ENCODE data around the gene PGC. TPM values are rescaled to one million over a fixed set of nuclear protein-coding genes. Genes with fewer than 3 reads are reported as not detected.

The PGC gene
- total and polyA plus RNA-seq, 9 of the 15 experiments (the other 6 are each of a cell fraction or from before 2014, with no cell fraction given): 0.17 to 0.40 TPM; not detected in 7

DNA sequence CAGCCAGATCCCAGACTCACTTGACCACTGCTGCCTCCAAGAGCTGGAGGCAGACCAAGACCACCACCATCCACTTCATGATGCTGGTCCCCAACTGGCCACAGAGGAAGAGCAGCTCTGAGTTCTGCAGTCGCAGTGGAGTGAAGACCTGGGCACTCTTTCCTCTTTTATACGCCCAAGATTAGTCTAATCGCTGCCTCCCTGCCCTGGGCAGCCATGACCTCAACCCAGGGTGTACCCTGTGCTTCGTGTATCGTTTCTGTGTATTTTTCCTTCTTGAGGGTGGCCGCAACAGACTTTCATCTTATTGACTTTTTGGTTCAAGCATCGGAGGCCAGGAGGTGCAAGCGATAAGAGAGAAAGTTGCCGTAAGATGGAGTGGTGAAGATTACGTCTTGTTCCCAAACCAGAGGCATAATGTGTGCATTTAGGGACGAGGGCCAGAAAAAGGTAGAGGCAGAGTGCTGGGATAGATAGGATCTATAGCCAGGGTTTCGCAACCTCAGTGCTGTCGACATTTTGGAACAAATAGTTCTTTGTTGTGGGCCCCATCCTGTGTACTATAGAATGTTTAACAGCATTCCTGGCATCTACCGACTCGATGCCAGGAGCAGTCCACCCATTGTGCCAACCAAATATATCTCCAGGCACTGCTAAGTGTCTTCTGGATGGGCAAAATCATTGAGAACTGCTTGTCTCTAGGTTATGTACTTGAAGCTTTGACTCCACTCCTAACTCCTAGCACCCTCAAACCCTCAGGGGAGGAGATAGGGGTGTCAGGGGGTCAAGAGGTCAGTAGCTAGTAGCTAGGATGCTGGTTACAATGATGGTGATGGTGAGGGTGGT is at the start of gene PGC (continued):
- TF ChIP-seq CBFA2T2 (conservative IDR thresholded peaks at IDR 0.05): peak; percentile 54
- TF ChIP-seq, protein P1, sequence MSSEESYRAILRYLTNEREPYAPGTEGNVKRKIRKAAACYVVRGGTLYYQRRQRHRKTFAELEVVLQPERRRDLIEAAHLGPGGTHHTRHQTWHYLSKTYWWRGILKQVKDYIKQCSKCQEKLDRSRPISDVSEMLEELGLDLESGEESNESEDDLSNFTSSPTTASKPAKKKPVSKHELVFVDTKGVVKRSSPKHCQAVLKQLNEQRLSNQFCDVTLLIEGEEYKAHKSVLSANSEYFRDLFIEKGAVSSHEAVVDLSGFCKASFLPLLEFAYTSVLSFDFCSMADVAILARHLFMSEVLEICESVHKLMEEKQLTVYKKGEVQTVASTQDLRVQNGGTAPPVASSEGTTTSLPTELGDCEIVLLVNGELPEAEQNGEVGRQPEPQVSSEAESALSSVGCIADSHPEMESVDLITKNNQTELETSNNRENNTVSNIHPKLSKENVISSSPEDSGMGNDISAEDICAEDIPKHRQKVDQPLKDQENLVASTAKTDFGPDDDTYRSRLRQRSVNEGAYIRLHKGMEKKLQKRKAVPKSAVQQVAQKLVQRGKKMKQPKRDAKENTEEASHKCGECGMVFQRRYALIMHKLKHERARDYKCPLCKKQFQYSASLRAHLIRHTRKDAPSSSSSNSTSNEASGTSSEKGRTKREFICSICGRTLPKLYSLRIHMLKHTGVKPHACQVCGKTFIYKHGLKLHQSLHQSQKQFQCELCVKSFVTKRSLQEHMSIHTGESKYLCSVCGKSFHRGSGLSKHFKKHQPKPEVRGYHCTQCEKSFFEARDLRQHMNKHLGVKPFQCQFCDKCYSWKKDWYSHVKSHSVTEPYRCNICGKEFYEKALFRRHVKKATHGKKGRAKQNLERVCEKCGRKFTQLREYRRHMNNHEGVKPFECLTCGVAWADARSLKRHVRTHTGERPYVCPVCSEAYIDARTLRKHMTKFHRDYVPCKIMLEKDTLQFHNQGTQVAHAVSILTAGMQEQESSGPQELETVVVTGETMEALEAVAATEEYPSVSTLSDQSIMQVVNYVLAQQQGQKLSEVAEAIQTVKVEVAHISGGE (CRISPR knock-in tag; IDR thresholded peaks at IDR 0.05): no peak
- TF ChIP-seq SIN3B (IDR thresholded peaks at IDR 0.05; ENCODE audit: low read depth): no peak
- no peak for TF ChIP-seq FIP1L1 (IDR thresholded peaks at IDR 0.05; ENCODE audit: low read depth, low read length, poor library complexity, severe bottlenecking)
- 0 out of 2 replicates have a peak, but pooled peaks have one; percentile 42 for TF ChIP-seq LCOR (CRISPR knock-in tag; IDR thresholded peaks at IDR 0.05)
- peak; percentile 82 for TF ChIP-seq GATA2 (CRISPR knock-in tag; IDR thresholded peaks at IDR 0.05)
- no peak for TF ChIP-seq RBM39 (optimal IDR thresholded peaks at IDR 0.05; ENCODE audit: low read depth, low read length)
- TF ChIP-seq BDP1 (IDR thresholded peaks at IDR 0.05; ENCODE audit: insufficient read depth, insufficient read length): no peak
- TF ChIP-seq ZKSCAN8 (CRISPR knock-in tag; IDR thresholded peaks at IDR 0.05): no peak
- TF ChIP-seq CBX5 (IDR thresholded peaks at IDR 0.05; ENCODE audit: borderline replicate concordance, low read depth): no peak
- TF ChIP-seq MYC (IDR thresholded peaks at IDR 0.05; ENCODE audit: low read depth, low read length): peak; percentile 13; the same call in 1 of the 2 replicates
- no peak for TF ChIP-seq MYC (CRISPR knock-in tag; IDR thresholded peaks at IDR 0.05; ENCODE audit: borderline replicate concordance, low read depth)
- TF ChIP-seq MIER1 (IDR thresholded peaks at IDR 0.05; ENCODE audit: low read depth): no peak
- TF ChIP-seq TARDBP (IDR thresholded peaks at IDR 0.05): no peak
- TF ChIP-seq SRSF3 (IDR thresholded peaks at IDR 0.05; ENCODE audit: insufficient read depth, low read length): no peak
- TF ChIP-seq TAL1 (IDR thresholded peaks at IDR 0.05): peak; percentile 80
- no peak for TF ChIP-seq KDM1A (IDR thresholded peaks at IDR 0.05)
- TF ChIP-seq POLR3G (IDR thresholded peaks at IDR 0.05; ENCODE audit: extremely low read depth, insufficient read length, insufficient replicate concordance): no peak
- TF ChIP-seq MEIS2 (IDR thresholded peaks at IDR 0.05; ENCODE audit: partially characterized antibody): no peak
- TF ChIP-seq STAT5B (CRISPR knock-in tag; IDR thresholded peaks at IDR 0.05): no peak
- TF ChIP-seq, protein P2, sequence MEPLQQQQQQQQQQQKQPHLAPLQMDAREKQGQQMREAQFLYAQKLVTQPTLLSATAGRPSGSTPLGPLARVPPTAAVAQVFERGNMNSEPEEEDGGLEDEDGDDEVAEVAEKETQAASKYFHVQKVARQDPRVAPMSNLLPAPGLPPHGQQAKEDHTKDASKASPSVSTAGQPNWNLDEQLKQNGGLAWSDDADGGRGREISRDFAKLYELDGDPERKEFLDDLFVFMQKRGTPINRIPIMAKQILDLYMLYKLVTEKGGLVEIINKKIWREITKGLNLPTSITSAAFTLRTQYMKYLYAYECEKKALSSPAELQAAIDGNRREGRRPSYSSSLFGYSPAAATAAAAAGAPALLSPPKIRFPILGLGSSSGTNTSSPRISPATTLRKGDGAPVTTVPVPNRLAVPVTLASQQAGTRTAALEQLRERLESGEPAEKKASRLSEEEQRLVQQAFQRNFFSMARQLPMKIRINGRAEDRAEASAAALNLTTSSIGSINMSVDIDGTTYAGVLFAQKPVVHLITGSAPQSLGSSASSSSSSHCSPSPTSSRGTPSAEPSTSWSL (CRISPR knock-in tag; IDR thresholded peaks at IDR 0.05; ENCODE audit: borderline replicate concordance): no peak
- TF ChIP-seq ZBTB1 (CRISPR knock-in tag; IDR thresholded peaks at IDR 0.05; ENCODE audit: borderline replicate concordance, low read depth): no peak
- no peak for TF ChIP-seq GATAD2A (IDR thresholded peaks at IDR 0.05)
- no peak for TF ChIP-seq HDGF (IDR thresholded peaks at IDR 0.05)
- TF ChIP-seq SRSF9 (IDR thresholded peaks at IDR 0.05; ENCODE audit: borderline replicate concordance, low read depth, low read length): no peak
